Activated T-helper 1 cell treated with anti-CD3 and anti-CD28 coated beads, Interleukin-12 subunit alpha, Interleukin-12 subunit beta, Interleukin-2, Interleukin-4 antibody, amounts not matched to agents 30 ng/mL and 10 ng/mL and 1 ng/mL, durations not matched to agents 14 hours and 24 hours and 36 hours (primary cell): ENCODE data around the gene KLHL36. TPM values are rescaled to one million over a fixed set of nuclear protein-coding genes. Genes with fewer than 3 reads are reported as not detected.
A peak's percentile ranks its signal among the peaks of the same experiment; 100 is the strongest.

Source experiments
- DNase-seq: peaks from one replicate; pipeline ENCODE4 v3.0.0; 2021; ENCODE audit warnings: low spot score
- H3K27ac Mint-ChIP-seq: one replicate; pipeline ENCODE4 v1.8.0; 2021; ENCODE audit warnings: mild to moderate bottlenecking, mixed read lengths
- H3K27me3 Mint-ChIP-seq: one replicate; pipeline ENCODE4 v1.8.0; 2022; ENCODE audit warnings: mild to moderate bottlenecking, moderate library complexity, mixed read lengths; ENCODE audit not compliant: insufficient read depth
- H3K36me3 Mint-ChIP-seq: one replicate; pipeline ENCODE4 v1.8.0; 2021; ENCODE audit warnings: low read depth, mixed read lengths
- H3K4me1 Mint-ChIP-seq: one replicate; pipeline ENCODE4 v1.8.0; 2021; ENCODE audit warnings: low read depth, mixed read lengths
- H3K4me3 Mint-ChIP-seq: one replicate; pipeline ENCODE4 v1.8.0; 2021; ENCODE audit warnings: mild to moderate bottlenecking, moderate library complexity, mixed read lengths
- H3K9me3 Mint-ChIP-seq: one replicate; pipeline ENCODE4 v1.8.0; 2021; ENCODE audit warnings: mixed read lengths
- intact Hi-C: fragments of 100-400 bp; cut with micrococcal nuclease; formaldehyde crosslinking; loops from one replicate; pipeline ENCODE4 v1.15.1; 2024
- total RNA-seq: library from RNA; stranded (reverse); gene quantifications from 2 replicates; pipeline ENCODE4 v1.2.3, GENCODE V29; 2022

KLHL36 gene
- total RNA-seq, result 39.3 and 42.6 TPM in 2 replicates

DNA sequence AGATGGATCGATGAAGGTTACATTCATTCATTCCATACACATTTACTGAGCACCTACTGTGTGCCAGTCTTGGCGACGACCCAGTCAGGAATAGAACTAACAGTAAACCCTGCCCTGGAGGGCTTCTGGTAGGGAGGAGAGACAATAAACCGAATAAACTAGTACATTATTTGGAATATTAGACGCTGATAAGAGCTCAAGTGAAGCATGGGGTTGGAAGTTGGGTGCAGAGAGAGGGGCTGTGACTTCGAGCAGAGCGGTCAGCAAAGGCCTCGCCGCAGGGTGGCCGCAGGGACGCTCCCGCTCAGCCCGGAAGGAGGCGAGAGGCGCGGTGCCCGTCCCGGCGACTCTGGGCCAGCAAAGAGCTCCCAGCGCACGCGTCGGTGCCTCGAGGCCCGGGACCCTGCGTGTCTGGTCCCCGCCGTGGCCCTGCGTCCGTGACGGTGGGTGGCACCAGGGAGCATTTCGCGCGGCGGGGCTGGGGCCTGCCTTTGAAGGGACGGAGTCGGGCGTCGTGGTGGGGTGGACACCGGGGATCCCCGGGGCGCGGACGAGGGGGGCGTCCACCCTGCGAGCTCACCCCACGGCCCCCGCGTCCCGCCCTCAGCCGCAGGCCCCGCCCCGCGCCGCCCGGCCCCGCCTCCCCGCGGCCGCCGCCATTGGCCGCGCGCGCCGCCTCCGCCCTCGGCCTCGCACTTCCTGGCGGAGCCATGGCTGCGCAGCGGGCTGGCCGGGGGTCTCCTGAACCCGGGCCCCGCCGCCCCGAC lies at the start of gene KLHL36:
TSS of gene KLHL36 (plus strand) at position 684 of the 767 bp plus-strand sequence. CDS start 2,357 bp downstream, outside the sequence.
- H3K27me3 Mint-ChIP-seq, result peaks cover 14% of the 10 kb centered on the region
- peaks cover 4% of the 10 kb centered on the region for H3K9me3 Mint-ChIP-seq
- DNase-seq, result peak; percentile 76
- peaks cover 29% of the 10 kb centered on the region for H3K36me3 Mint-ChIP-seq
- intact Hi-C loops, result loop anchor here (1.0 to 2.0 kb wide), 5 partner anchors 17 to 381 kb away; no protein-coding TSS in a partner anchor
- peak within 1 kb of the TSS; percentile 95 for H3K4me3 Mint-ChIP-seq
- peak within 1 kb of the TSS; percentile 92 for H3K27ac Mint-ChIP-seq
- H3K4me1 Mint-ChIP-seq, result peaks cover 48% of the 10 kb centered on the region

DNA sequence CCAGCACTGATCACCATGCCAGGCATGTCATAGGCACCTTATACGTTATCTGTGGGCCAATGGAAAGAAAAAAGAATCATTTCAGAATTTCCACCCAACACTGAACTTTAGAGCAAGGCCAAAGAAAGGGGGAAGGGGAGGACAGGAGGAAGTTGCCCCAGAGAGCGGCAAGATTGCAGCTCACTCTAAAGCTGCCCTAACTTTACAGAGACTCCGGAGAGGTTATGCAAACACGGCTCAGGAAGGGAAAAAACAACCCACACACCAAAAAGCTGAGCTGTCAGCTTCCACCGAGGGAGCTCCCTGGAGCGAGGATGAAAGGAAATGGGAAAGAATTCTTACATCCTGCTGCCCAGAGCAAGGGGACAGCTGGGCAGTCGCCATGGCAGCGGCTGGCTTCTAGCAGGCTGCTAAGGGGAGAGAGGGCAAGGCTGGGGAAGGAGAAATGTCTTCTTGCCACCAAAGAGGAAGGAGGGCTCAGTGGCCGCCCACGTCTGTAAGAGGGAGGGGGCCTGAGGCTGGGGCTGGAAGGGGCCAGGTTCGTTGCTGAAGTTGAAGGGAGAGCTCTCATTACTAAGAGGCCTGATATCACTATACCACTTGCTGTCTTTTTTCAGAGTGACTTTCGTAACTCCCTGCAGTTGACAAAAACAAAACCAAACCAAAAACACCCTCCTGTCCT lies 48.6 kb upstream of the KLHL36 start:
- Mint-ChIP-seq H3K9me3 (no peaks in the 10 kb centered on the region), H3K4me1 (peaks cover 84% of the 10 kb centered on the region), H3K27me3 (no peaks in the 10 kb centered on the region), H3K36me3 (peaks cover 35% of the 10 kb centered on the region), H3K27ac (peak overlapping the region; percentile 97), H3K4me3 (peak overlapping the region; percentile 80)
- intact Hi-C loops, result loop anchor here (1.0 to 2.0 kb wide), 6 partner anchors 9 to 88 kb away; partner anchors contain the start of genes COTL1 and KLHL36
- DNase-seq, result peak; percentile 46

DNA sequence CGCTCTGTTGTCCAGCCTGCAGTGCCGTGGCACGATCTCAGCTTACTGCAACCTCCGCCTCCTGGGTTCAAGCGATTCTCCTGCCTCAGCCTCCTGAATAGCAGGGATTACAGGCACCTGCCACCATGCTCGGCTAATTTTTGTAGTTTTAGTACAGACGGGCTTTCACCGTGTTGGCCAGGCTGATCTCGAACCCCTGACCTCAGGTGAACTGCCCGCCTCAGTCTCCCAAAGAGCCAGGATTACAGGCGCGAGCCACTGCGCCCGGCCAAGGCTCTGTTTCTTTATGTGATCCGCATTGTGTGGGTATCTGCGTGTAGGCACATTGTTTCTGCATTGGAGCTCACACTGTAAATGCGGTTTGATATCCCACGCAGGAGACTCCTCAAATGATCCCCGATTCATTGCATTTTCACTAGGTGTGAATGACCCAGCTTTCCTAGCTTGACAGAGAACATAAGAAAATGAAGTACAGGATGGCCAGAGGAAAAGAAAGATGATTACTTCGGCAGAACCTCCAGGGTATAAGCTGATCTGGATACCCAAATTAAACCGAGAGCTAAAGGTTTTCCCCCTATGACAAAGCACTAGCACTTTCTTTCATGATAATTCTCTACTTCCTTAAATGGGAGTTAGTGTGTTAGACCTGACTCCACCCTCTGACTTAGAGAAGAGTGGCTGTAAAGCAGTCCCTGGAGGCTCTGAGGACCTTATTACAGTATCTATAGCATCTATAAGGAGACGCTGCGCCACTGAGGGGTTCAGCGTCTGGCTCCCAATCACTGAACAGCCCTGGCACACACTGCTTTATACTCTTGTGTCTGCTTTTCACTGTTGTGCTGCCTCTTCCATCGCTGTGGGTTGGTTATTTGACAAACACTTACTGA lies 47.7 kb upstream of the KLHL36 start:
- peak overlapping the region; percentile 80 for H3K4me3 Mint-ChIP-seq
- peaks cover 33% of the 10 kb centered on the region for H3K36me3 Mint-ChIP-seq
- peaks cover 84% of the 10 kb centered on the region for H3K4me1 Mint-ChIP-seq
- H3K27ac Mint-ChIP-seq, result peak overlapping the region; percentile 97
- DNase-seq, result peak; percentile 31
- no peaks in the 10 kb centered on the region for H3K27me3 Mint-ChIP-seq
- no peaks in the 10 kb centered on the region for H3K9me3 Mint-ChIP-seq
- intact Hi-C loops, result loop anchor here (1.0 to 2.0 kb wide), 7 partner anchors 8 to 94 kb away; partner anchors contain the start of genes COTL1 and KLHL36

- Mint-ChIP-seq H3K4me3 (no peak overlapping the region), H3K27me3 (no peaks in the 10 kb centered on the region), H3K27ac (peak overlapping the region; percentile 69), H3K9me3 (no peaks in the 10 kb centered on the region), H3K36me3 (peaks cover 38% of the 10 kb centered on the region), H3K4me1 (peaks cover 84% of the 10 kb centered on the region)
- intact Hi-C loops, result no loop called here
- DNase-seq, result no peak
Observed at GRCh38 chr16:84603140-84603816, 45.0 kb upstream of the KLHL36 start.

DNA sequence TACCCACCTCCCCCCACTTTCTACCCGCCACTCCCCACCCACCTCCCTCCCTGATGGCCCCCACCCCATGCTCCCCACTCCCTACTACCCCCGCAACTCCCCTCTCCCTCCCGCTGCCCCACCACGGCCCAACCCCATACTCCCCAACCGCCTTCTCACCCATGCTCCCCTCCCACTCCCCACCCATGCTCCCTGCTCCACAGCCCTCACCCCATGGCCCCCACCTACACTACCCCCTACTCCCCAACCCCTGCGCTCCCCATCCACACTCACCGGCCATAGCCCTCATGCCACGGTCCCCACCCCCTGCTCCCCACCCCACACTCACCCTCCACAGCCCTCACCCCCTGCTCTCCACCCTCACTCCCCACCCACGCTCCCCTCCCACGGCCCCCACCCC lies 44.4 kb upstream of the KLHL36 start:
- Mint-ChIP-seq H3K4me1 (peaks cover 88% of the 10 kb centered on the region), H3K9me3 (no peaks in the 10 kb centered on the region), H3K27ac (peak overlapping the region; percentile 59), H3K4me3 (no peak overlapping the region), H3K36me3 (peaks cover 39% of the 10 kb centered on the region), H3K27me3 (no peaks in the 10 kb centered on the region)
- DNase-seq, result no peak
- intact Hi-C loops, result no loop called here

DNA sequence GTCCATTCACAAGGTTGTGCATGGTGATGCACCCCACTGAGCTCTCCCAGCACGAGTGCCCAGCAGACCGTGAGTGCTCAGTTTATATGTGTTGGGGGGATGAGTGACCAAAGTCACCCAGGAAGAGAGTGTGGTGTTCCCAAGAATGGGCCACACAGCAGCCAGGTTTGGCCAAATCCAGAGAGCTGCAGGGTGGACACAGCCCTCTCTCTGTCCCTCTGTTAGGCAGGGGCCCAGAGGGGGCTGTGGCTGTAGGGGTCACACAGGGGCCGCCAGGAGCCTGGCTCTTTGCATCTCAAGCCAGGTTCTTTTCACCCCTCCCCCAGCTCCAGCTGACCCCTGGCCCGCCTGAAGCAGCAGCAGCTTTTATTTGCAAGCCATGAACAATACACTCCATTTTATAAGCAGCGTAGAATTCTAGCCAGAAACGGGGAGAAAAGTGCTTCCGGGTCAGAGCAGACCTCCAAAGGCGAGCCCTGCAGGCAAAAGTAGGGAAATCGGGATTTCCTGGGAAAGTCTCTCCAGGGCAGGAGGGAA lies 43.8 kb upstream of the KLHL36 start:
- intact Hi-C loops, result no loop called here
- peaks cover 41% of the 10 kb centered on the region for H3K36me3 Mint-ChIP-seq
- no peaks in the 10 kb centered on the region for H3K9me3 Mint-ChIP-seq
- peak overlapping the region; percentile 83 for H3K27ac Mint-ChIP-seq
- H3K4me1 Mint-ChIP-seq, result peaks cover 89% of the 10 kb centered on the region
- DNase-seq, result no peak
- H3K4me3 Mint-ChIP-seq, result peak overlapping the region; percentile 57
- no peaks in the 10 kb centered on the region for H3K27me3 Mint-ChIP-seq

GRCh38 chr16:84605339-84605848 lies 42.9 kb upstream of the KLHL36 start:
- no peak for DNase-seq
- no peaks in the 10 kb centered on the region for H3K9me3 Mint-ChIP-seq
- H3K36me3 Mint-ChIP-seq, result peaks cover 50% of the 10 kb centered on the region
- peak overlapping the region; percentile 32 for H3K27ac Mint-ChIP-seq
- no peak overlapping the region for H3K4me3 Mint-ChIP-seq
- H3K4me1 Mint-ChIP-seq, result peaks cover 89% of the 10 kb centered on the region
- intact Hi-C loops, result no loop called here
- no peaks in the 10 kb centered on the region for H3K27me3 Mint-ChIP-seq

DNA sequence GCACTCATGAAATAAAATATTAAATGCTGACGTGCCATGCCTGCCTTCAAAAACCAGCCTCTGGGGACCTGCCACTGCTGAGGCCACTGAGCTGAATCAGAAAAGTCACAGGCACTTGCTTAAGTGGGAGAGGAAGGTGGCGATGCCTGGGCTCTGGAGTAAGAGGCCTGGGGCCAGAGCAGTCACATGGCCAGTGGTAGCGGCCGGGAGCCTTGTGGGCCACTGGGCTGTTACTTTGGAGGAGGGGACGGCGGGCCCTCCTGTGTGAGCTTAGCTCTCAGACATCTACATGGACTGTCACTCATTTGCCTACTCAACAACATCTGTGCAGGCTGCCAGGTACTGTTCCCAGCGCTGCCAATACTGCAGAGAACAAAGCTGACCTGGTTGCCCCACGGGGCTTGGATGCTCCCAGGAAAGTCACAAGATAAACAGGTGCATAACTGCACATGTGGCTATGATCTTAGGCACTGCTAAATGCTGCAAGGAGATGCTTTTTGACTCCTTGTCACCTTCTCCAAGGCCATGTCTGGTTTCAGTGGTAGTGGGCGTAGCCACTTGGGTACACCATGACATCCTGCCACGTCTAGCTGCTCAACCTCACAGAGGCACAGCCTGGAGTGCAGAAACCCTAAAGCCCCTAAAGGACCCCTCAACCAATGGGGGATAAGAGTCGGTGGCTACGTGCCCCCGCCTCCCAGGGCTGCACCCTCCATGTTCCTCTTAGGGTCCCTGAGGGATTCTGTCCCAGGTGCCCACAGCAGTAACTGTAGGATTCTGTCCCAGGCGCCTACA lies 42.0 kb upstream of the KLHL36 start:
- intact Hi-C loops, result no loop called here
- Mint-ChIP-seq H3K4me3 (peak overlapping the region; percentile 75), H3K4me1 (peaks cover 89% of the 10 kb centered on the region), H3K27me3 (no peaks in the 10 kb centered on the region), H3K36me3 (peaks cover 59% of the 10 kb centered on the region), H3K27ac (peak overlapping the region; percentile 80), H3K9me3 (no peaks in the 10 kb centered on the region)
- peak; percentile 54 for DNase-seq

- Mint-ChIP-seq H3K27me3 (no peaks in the 10 kb centered on the region), H3K4me3 (peak overlapping the region; percentile 75), H3K27ac (peak overlapping the region; percentile 80), H3K36me3 (peaks cover 64% of the 10 kb centered on the region), H3K4me1 (peaks cover 89% of the 10 kb centered on the region), H3K9me3 (no peaks in the 10 kb centered on the region)
- DNase-seq, result no peak
- intact Hi-C loops, result no loop called here
Observed at GRCh38 chr16:84607061-84607460, 41.2 kb upstream of the KLHL36 start.

- H3K36me3 Mint-ChIP-seq, result peaks cover 69% of the 10 kb centered on the region
- H3K9me3 Mint-ChIP-seq, result no peaks in the 10 kb centered on the region
- no peak for DNase-seq
- peak overlapping the region; percentile 80 for H3K27ac Mint-ChIP-seq
- H3K27me3 Mint-ChIP-seq, result no peaks in the 10 kb centered on the region
- H3K4me3 Mint-ChIP-seq, result peak overlapping the region; percentile 75
- intact Hi-C loops, result loop anchor here (1.0 to 2.0 kb wide), 3 partner anchors 7 to 13 kb away; no protein-coding TSS in a partner anchor
- H3K4me1 Mint-ChIP-seq, result peaks cover 90% of the 10 kb centered on the region
Observed at GRCh38 chr16:84607694-84608093, 40.6 kb upstream of the KLHL36 start.

DNA sequence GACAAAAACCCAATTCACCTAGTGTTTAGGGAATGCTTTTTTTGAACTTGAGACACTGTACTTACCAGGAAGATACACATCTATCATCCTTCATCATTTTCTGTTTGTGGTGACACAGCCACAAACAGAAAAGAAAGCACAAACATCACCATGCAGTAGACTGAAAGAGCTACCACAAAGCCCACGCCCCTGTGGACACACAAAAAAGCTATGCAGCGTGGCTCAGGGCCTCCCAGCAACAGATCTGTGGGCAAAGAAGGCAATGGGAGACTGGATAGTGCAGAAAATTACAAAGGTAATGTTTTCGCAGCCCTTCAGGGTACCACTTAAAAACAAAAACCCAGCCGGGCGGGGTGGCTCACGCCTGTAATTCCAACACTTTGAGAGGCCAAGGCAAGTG lies 40.0 kb upstream of the KLHL36 start:
- DNase-seq, result peak; percentile 60
- peaks cover 70% of the 10 kb centered on the region for H3K36me3 Mint-ChIP-seq
- H3K4me3 Mint-ChIP-seq, result peak overlapping the region; percentile 75
- intact Hi-C loops, result loop anchor here (1.0 to 2.0 kb wide), 3 partner anchors 8 to 13 kb away; no protein-coding TSS in a partner anchor
- no peaks in the 10 kb centered on the region for H3K27me3 Mint-ChIP-seq
- peak overlapping the region; percentile 80 for H3K27ac Mint-ChIP-seq
- no peaks in the 10 kb centered on the region for H3K9me3 Mint-ChIP-seq
- H3K4me1 Mint-ChIP-seq, result peaks cover 89% of the 10 kb centered on the region
